Esophagus muscularis mucosa (tissue), 3 donors: ENCODE measurements around the gene SPAG17.

Source experiments
- POLR2AphosphoS5 ChIP-seq, 2 donors: sonication (generic); formaldehyde crosslinking; IDR thresholded peaks; one replicate each; pipeline ENCODE4 v1.6.1; 2017; ENCODE audit warnings: antibody characterized with exemption in 2 of 2
- TF ChIP-seq, protein P1 (sequence below), 3 experiments: fragments of 200-600 bp in 2 of 3; fragments of 450-650 bp in 1 of 3; sonication (generic) in 2 of 3; IDR thresholded peaks; one replicate each; pipeline ENCODE4 v1.5.1; 2017 to 2019; ENCODE audit warnings: antibody characterized with exemption in 3 of 3, mild to moderate bottlenecking in 2 of 3, moderate library complexity in 1 of 3

DNA sequence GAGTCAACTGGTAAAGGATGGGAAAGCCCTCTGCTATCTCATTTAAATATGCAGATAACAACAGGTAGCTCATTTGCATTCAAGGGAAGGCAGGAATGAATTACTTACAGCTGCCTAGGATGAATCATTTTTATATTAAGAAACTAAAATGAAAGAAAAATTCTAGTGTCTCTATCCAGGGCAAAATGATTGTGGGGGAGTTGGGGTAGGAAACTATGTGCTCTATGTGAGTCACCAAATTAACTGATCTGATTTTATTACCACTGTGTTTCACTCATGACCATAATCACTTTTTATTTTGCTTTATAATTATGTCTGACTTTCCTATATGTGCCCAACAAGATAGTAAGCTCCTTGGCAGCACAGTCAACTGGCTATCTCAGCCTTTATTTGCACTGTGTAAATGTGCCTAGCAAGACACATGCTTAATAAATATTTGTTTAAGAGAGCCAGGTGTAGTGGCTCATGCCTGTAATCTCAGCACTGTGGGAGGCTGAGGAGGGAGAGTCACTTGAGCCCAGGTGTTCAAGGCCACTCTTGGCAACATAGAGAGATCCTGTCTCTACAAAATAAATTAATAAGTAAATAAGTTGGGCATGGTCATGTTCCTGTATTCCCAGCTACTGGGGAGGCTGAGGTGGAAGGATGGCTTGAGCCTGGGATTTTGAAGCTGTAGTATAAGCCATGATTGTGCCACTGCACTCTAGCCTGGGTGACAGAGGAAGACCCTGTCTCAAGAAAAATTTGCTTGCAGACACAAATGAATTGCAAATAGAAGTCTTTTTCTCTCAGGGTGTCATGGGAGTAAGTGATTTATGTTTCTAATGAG is 84.1 kb downstream of the SPAG17 start:
- TF ChIP-seq, protein P1, sequence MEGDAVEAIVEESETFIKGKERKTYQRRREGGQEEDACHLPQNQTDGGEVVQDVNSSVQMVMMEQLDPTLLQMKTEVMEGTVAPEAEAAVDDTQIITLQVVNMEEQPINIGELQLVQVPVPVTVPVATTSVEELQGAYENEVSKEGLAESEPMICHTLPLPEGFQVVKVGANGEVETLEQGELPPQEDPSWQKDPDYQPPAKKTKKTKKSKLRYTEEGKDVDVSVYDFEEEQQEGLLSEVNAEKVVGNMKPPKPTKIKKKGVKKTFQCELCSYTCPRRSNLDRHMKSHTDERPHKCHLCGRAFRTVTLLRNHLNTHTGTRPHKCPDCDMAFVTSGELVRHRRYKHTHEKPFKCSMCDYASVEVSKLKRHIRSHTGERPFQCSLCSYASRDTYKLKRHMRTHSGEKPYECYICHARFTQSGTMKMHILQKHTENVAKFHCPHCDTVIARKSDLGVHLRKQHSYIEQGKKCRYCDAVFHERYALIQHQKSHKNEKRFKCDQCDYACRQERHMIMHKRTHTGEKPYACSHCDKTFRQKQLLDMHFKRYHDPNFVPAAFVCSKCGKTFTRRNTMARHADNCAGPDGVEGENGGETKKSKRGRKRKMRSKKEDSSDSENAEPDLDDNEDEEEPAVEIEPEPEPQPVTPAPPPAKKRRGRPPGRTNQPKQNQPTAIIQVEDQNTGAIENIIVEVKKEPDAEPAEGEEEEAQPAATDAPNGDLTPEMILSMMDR (IDR thresholded peaks at IDR 0.05), result no peak
- TF ChIP-seq POLR2AphosphoS5 (IDR thresholded peaks at IDR 0.05), result no peak
